ENCODE measurements around the gene ALDH16A1. TPM values are rescaled to one million over a fixed set of nuclear protein-coding genes. Genes with fewer than 3 reads are reported as not detected.

ALDH16A1 gene
- total and polyA plus RNA-seq, 10 of the 15 experiments (the other 5 are each of a cell fraction or from before 2014, with no cell fraction given) = 1.7 to 49.3 (median 18.1) TPM

GRCh38 chr19:49473868-49474541 is 21.0 kb downstream of the ALDH16A1 start, which contains the start of gene FLT3LG (continued):
- TF ChIP-seq E2F4 (IDR thresholded peaks at IDR 0.05; ENCODE audit: low read depth, low read length) = no peak; the same call in 1 of the 2 replicates
- no peak for TF ChIP-seq ZNF384 (IDR thresholded peaks at IDR 0.05; ENCODE audit: borderline replicate concordance, low read depth, low read length)
- no peak for TF ChIP-seq USF2 (IDR thresholded peaks at IDR 0.05; ENCODE audit: borderline replicate concordance, low read depth, low read length)
- TF ChIP-seq SP1 (IDR thresholded peaks at IDR 0.05; ENCODE audit: low read depth, low read length) = peak; percentile 23
- TF ChIP-seq ATF7 (IDR thresholded peaks at IDR 0.05; ENCODE audit: low read depth) = no peak
- peak; percentile 85 for TF ChIP-seq LARP7 (IDR thresholded peaks at IDR 0.05)
- TF ChIP-seq MLLT1 (IDR thresholded peaks at IDR 0.05) = no peak
- TF ChIP-seq POLR2AphosphoS2 (IDR thresholded peaks at IDR 0.05; ENCODE audit: low read depth, low read length) = no peak
- TF ChIP-seq RCOR1 (conservative IDR thresholded peaks at IDR 0.05; ENCODE audit: low read depth, low read length) = no peak
- TF ChIP-seq JUND (IDR thresholded peaks at IDR 0.05; ENCODE audit: low read depth, low read length) = no peak
- TF ChIP-seq ASH2L (IDR thresholded peaks at IDR 0.05; ENCODE audit: borderline replicate concordance, low read depth) = peak; percentile 78; the same call in 1 of the 2 replicates
- TF ChIP-seq EP300 (IDR thresholded peaks at IDR 0.05; ENCODE audit: borderline replicate concordance in 1 of 2, control insufficient read depth in 1 of 2, low read depth in 2 of 2, low read length in 2 of 2) = no peak
- no peak for TF ChIP-seq ZZZ3 (IDR thresholded peaks at IDR 0.05; ENCODE audit: control insufficient read depth, insufficient read length, low read depth)
- TF ChIP-seq IRF5 (IDR thresholded peaks at IDR 0.05; ENCODE audit: borderline replicate concordance) = no peak
- TF ChIP-seq SREBF2 (IDR thresholded peaks at IDR 0.05; ENCODE audit: low read length) = no peak
- no peak for TF ChIP-seq RFX5 (IDR thresholded peaks at IDR 0.05; ENCODE audit: low read depth, low read length)
- TF ChIP-seq MTA3 (IDR thresholded peaks at IDR 0.05; ENCODE audit: borderline replicate concordance, low read length) = no peak
- TF ChIP-seq ATF3 (IDR thresholded peaks at IDR 0.05; ENCODE audit: borderline replicate concordance, extremely low read depth, low read depth, low read length) = no peak
- peak; percentile 63 for TF ChIP-seq RAD21 (IDR thresholded peaks at IDR 0.05; ENCODE audit: insufficient read depth, low read depth, low read length)
- TF ChIP-seq RELA (IDR thresholded peaks at IDR 0.05; ENCODE audit: borderline replicate concordance, partially characterized antibody) = peak; percentile 52
- TF ChIP-seq TBL1XR1 (IDR thresholded peaks at IDR 0.05; ENCODE audit: low read depth, low read length) = no peak
- peak; percentile 76 for TF ChIP-seq GATAD2B (conservative IDR thresholded peaks at IDR 0.05; ENCODE audit: low read depth)
- no peak for TF ChIP-seq RAD51 (IDR thresholded peaks at IDR 0.05)
- TF ChIP-seq NRF1 (conservative IDR thresholded peaks at IDR 0.05; ENCODE audit: low read depth, low read length) = no peak
- TF ChIP-seq TARDBP (IDR thresholded peaks at IDR 0.05; ENCODE audit: borderline replicate concordance) = 0 out of 2 replicates have a peak, but pooled peaks have one; percentile 21
- peak; percentile 63; the same call in 1 of the 2 replicates for TF ChIP-seq NBN (IDR thresholded peaks at IDR 0.05)
- TF ChIP-seq SUPT20H (IDR thresholded peaks at IDR 0.05; ENCODE audit: borderline replicate concordance, control insufficient read depth, low read depth, low read length) = no peak

Data from GM12878 (cell line).